HEK293 (cell line): Measurements from ENCODE around the gene TRAPPC3L.

Source experiments
- CTCF ChIA-PET: fragments of 350-600 bp; formaldehyde crosslinking; extraction: SDS; loops from one replicate; lab custom pipeline; 2021; ENCODE audit warnings: antibody characterized with exemption; lab: Yijun Ruan, JAX
- POLR2A ChIA-PET: fragments of 300-600 bp; formaldehyde crosslinking; extraction: SDS; loops from one replicate; lab custom pipeline; 2020; ENCODE audit warnings: antibody characterized with exemption, inconsistent platforms; lab: Yijun Ruan, JAX
- H3K27ac ChIP-seq: fragments of 200-500 bp; sonication (Bioruptor generic); 2 replicates; pipeline ENCODE4 v1.5.1; 2014; ENCODE audit warnings: low read depth, low read length, control low read depth, inconsistent platforms; ENCODE audit errors: extremely low read depth
- H3K36me3 ChIP-seq, 2 experiments: fragments of 200-500 bp in 1 of 2; sonication (Bioruptor generic) in 1 of 2; 1 replicate in 1 of 2; 2 replicates in 1 of 2; pipeline ENCODE4 v1.5.1; 2014 to 2017; ENCODE audit warnings: inconsistent platforms in 2 of 2, low read length in 2 of 2; ENCODE audit not compliant: control insufficient read depth in 2 of 2, insufficient read depth in 1 of 2
- H3K4me1 ChIP-seq: fragments of 200-500 bp; sonication (Bioruptor generic); 2 replicates; pipeline ENCODE4 v1.5.1; 2014; ENCODE audit warnings: mild to moderate bottlenecking, low read length, inconsistent platforms; ENCODE audit not compliant: control insufficient read depth, insufficient read depth
- H3K4me3 ChIP-seq: 2 replicates; pipeline ENCODE4 v1.5.1; 2011; ENCODE audit warnings: low read depth, mild to moderate bottlenecking, control low read depth, low read length, moderate library complexity
- H3K9me3 ChIP-seq: fragments of 200-500 bp; sonication (Bioruptor generic); 2 replicates; pipeline ENCODE4 v1.5.1; 2014; ENCODE audit warnings: low read depth, low read length, inconsistent platforms; ENCODE audit not compliant: control insufficient read depth, insufficient read depth
- IKZF3 ChIP-seq: fragments of 450-650 bp; IDR thresholded peaks from 2 replicates; pipeline ENCODE4 v1.5.0; 2018; ENCODE audit warnings: missing biosample characterization, mild to moderate bottlenecking, missing genetic modification characterization, moderate library complexity
- KLF10 ChIP-seq: fragments of 450-650 bp; IDR thresholded peaks from 2 replicates; pipeline ENCODE4 v1.5.1; 2018; ENCODE audit warnings: missing biosample characterization, mild to moderate bottlenecking, missing genetic modification characterization
- RBAK ChIP-seq: fragments of 450-650 bp; formaldehyde crosslinking; IDR thresholded peaks from 2 replicates; pipeline ENCODE4 v1.5.1; 2016; ENCODE audit warnings: missing biosample characterization, missing genetic modification characterization
- SALL2 ChIP-seq: fragments of 450-650 bp; formaldehyde crosslinking; IDR thresholded peaks from 2 replicates; pipeline ENCODE4 v1.5.0; 2017; ENCODE audit warnings: missing biosample characterization, mild to moderate bottlenecking, missing genetic modification characterization, borderline replicate concordance
- WT1 ChIP-seq: fragments of 450-650 bp; formaldehyde crosslinking; IDR thresholded peaks from 2 replicates; pipeline ENCODE4 v1.5.1; 2016; ENCODE audit warnings: missing biosample characterization, missing genetic modification characterization
- YY1 ChIP-seq: fragments of 450-650 bp; formaldehyde crosslinking; IDR thresholded peaks from 2 replicates; pipeline ENCODE4 v1.5.1; 2018; ENCODE audit warnings: missing biosample characterization, missing genetic modification characterization
- ZBTB21 ChIP-seq: fragments of 450-650 bp; formaldehyde crosslinking; IDR thresholded peaks from 2 replicates; pipeline ENCODE4 v1.5.1; 2017; ENCODE audit warnings: missing biosample characterization, missing genetic modification characterization
- ZBTB48 ChIP-seq: fragments of 450-650 bp; formaldehyde crosslinking; IDR thresholded peaks from 2 replicates; pipeline ENCODE4 v1.5.1; 2016; ENCODE audit warnings: missing biosample characterization, missing genetic modification characterization
- ZFP37 ChIP-seq: fragments of 450-650 bp; formaldehyde crosslinking; IDR thresholded peaks from 2 replicates; pipeline ENCODE4 v1.5.1; 2016; ENCODE audit warnings: missing biosample characterization, missing genetic modification characterization
- ZIC2 ChIP-seq: fragments of 450-650 bp; formaldehyde crosslinking; IDR thresholded peaks from 2 replicates; pipeline ENCODE4 v1.5.1; 2016; ENCODE audit warnings: missing biosample characterization, missing genetic modification characterization
- ZNF146 ChIP-seq: fragments of 450-650 bp; formaldehyde crosslinking; IDR thresholded peaks from 2 replicates; pipeline ENCODE4 v1.5.1; 2016; ENCODE audit warnings: missing biosample characterization, missing genetic modification characterization
- ZNF214 ChIP-seq: fragments of 450-650 bp; formaldehyde crosslinking; IDR thresholded peaks from 2 replicates; pipeline ENCODE4 v1.5.1; 2017; ENCODE audit warnings: missing biosample characterization, mild to moderate bottlenecking, missing genetic modification characterization, borderline replicate concordance
- ZNF280D ChIP-seq: fragments of 450-650 bp; formaldehyde crosslinking; IDR thresholded peaks from 2 replicates; pipeline ENCODE4 v1.5.1; 2016; ENCODE audit warnings: missing biosample characterization, missing genetic modification characterization
- ZNF335 ChIP-seq: fragments of 450-650 bp; formaldehyde crosslinking; conservative IDR thresholded peaks from 2 replicates; pipeline ENCODE4 v1.5.1; 2016; ENCODE audit warnings: missing biosample characterization, missing genetic modification characterization
- ZNF350 ChIP-seq: fragments of 450-650 bp; formaldehyde crosslinking; IDR thresholded peaks from 2 replicates; pipeline ENCODE4 v1.5.0; 2017; ENCODE audit warnings: missing biosample characterization, mild to moderate bottlenecking, missing genetic modification characterization
- ZNF354C ChIP-seq: fragments of 450-650 bp; formaldehyde crosslinking; IDR thresholded peaks from 2 replicates; pipeline ENCODE4 v1.5.1; 2016; ENCODE audit warnings: missing biosample characterization, missing genetic modification characterization, low read depth, borderline replicate concordance
- ZNF548 ChIP-seq: fragments of 450-650 bp; formaldehyde crosslinking; IDR thresholded peaks from 2 replicates; pipeline ENCODE4 v1.5.1; 2016; ENCODE audit warnings: missing biosample characterization, missing genetic modification characterization
- ZNF560 ChIP-seq: fragments of 450-650 bp; formaldehyde crosslinking; IDR thresholded peaks from 2 replicates; pipeline ENCODE4 v1.5.1; 2017; ENCODE audit warnings: missing biosample characterization, missing genetic modification characterization, borderline replicate concordance
- ZNF621 ChIP-seq: fragments of 450-650 bp; formaldehyde crosslinking; IDR thresholded peaks from 2 replicates; pipeline ENCODE4 v1.5.1; 2017; ENCODE audit warnings: missing biosample characterization, missing genetic modification characterization
- ZNF654 ChIP-seq: fragments of 450-650 bp; formaldehyde crosslinking; IDR thresholded peaks from 2 replicates; pipeline ENCODE4 v1.5.1; 2016; ENCODE audit warnings: low read depth, missing biosample characterization, missing genetic modification characterization
- TF ChIP-seq, protein P1 (sequence below): fragments of 450-650 bp; formaldehyde crosslinking; IDR thresholded peaks from 2 replicates; pipeline ENCODE4 v1.5.1; 2016; ENCODE audit warnings: missing biosample characterization, missing genetic modification characterization
- TF ChIP-seq, protein P2 (sequence below): fragments of 450-650 bp; formaldehyde crosslinking; IDR thresholded peaks from 2 replicates; pipeline ENCODE4 v1.5.1; 2017; ENCODE audit warnings: missing biosample characterization, mild to moderate bottlenecking, missing genetic modification characterization, moderate library complexity
- TF ChIP-seq, protein P3 (sequence below): fragments of 450-650 bp; formaldehyde crosslinking; IDR thresholded peaks from 2 replicates; pipeline ENCODE4 v1.5.1; 2017; ENCODE audit warnings: missing biosample characterization, missing genetic modification characterization

Gene TRAPPC3L

DNA sequence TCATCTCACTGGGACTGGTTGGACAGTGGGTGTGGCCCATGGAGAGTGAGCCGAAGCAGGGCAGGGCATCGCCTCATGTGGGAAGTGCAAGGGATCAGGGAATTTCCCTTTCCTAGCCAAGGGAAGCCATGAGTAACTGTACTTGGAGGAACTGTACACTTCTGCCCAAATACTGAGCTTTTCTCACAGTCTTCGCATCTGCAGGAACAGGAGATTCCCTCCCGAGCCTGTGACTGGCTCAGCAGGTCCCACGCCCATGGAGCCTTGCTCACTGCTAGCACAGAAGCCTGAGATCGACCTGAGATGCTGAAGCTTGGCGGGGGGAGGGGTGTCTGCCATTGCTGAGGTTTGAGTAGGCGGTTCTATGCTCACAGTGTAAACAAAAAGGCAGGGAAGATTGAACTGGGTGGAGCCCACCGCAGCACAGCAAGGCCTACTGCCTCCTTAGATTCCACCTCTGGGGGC lies 44.5 kb downstream of the TRAPPC3L start (continued):
- TF ChIP-seq ZIC2 (peak; percentile 54), ZNF548 (tag by site-specific recombination) (no peak), KLF10 (tag by site-specific recombination) (0 out of 2 replicates have a peak, but pooled peaks have one; percentile 40)

DNA sequence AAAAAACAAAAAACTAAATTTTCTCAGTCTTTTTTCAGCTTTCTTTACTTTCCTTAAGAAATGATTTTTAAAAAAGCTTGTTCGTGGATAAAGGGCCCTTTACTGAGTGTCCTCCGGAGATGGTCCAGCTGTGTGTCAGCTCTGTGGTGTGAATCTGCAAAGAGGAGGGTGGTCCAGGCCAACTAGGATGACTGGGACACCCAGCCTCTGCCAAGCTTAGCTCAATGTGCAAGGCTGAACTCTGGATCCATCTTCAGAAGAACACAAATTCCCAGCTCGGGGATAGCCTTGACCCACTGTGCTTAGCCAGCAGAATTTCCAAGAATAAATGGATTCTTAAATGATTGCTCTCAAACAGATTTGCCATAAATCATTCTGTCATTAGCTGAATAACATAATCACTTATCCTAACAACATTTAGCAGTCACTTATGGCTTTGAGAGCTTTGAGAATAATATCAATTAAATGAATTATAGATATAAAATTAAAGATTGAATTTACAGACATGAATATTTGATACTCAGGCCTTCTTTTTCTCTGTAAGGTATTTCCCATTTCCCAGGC lies 48.3 kb downstream of the TRAPPC3L start:
- TF ChIP-seq, protein P1, sequence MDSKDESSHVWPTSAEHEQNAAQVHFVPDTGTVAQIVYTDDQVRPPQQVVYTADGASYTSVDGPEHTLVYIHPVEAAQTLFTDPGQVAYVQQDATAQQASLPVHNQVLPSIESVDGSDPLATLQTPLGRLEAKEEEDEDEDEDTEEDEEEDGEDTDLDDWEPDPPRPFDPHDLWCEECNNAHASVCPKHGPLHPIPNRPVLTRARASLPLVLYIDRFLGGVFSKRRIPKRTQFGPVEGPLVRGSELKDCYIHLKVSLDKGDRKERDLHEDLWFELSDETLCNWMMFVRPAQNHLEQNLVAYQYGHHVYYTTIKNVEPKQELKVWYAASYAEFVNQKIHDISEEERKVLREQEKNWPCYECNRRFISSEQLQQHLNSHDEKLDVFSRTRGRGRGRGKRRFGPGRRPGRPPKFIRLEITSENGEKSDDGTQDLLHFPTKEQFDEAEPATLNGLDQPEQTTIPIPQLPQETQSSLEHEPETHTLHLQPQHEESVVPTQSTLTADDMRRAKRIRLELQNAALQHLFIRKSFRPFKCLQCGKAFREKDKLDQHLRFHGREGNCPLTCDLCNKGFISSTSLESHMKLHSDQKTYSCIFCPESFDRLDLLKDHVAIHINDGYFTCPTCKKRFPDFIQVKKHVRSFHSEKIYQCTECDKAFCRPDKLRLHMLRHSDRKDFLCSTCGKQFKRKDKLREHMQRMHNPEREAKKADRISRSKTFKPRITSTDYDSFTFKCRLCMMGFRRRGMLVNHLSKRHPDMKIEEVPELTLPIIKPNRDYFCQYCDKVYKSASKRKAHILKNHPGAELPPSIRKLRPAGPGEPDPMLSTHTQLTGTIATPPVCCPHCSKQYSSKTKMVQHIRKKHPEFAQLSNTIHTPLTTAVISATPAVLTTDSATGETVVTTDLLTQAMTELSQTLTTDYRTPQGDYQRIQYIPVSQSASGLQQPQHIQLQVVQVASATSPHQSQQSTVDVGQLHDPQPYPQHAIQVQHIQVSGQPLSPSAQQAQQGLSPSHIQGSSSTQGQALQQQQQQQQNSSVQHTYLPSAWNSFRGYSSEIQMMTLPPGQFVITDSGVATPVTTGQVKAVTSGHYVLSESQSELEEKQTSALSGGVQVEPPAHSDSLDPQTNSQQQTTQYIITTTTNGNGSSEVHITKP (tag by site-specific recombination) = no peak
- TF ChIP-seq YY1 (tag by site-specific recombination) (no peak), ZNF214 (no peak), SALL2 (tag by site-specific recombination) (no peak), ZNF335 (no peak), ZNF621 (tag by site-specific recombination) (no peak), ZBTB48 (tag by site-specific recombination) (no peak), ZBTB21 (tag by site-specific recombination) (no peak), ZNF560 (tag by site-specific recombination) (no peak), IKZF3 (tag by site-specific recombination) (no peak), ZNF350 (no peak), WT1 (tag by site-specific recombination) (no peak), ZNF354C (tag by site-specific recombination) (no peak), ZNF280D (tag by site-specific recombination) (no peak), ZFP37 (tag by site-specific recombination) (no peak), ZNF146 (no peak), RBAK (tag by site-specific recombination) (no peak), ZNF654 (tag by site-specific recombination) (no peak)
- TF ChIP-seq, protein P2, sequence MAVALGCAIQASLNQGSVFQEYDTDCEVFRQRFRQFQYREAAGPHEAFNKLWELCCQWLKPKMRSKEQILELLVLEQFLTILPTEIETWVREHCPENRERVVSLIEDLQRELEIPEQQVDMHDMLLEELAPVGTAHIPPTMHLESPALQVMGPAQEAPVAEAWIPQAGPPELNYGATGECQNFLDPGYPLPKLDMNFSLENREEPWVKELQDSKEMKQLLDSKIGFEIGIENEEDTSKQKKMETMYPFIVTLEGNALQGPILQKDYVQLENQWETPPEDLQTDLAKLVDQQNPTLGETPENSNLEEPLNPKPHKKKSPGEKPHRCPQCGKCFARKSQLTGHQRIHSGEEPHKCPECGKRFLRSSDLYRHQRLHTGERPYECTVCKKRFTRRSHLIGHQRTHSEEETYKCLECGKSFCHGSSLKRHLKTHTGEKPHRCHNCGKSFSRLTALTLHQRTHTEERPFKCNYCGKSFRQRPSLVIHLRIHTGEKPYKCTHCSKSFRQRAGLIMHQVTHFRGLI (tag by site-specific recombination) = no peak
- TF ChIP-seq, protein P3, sequence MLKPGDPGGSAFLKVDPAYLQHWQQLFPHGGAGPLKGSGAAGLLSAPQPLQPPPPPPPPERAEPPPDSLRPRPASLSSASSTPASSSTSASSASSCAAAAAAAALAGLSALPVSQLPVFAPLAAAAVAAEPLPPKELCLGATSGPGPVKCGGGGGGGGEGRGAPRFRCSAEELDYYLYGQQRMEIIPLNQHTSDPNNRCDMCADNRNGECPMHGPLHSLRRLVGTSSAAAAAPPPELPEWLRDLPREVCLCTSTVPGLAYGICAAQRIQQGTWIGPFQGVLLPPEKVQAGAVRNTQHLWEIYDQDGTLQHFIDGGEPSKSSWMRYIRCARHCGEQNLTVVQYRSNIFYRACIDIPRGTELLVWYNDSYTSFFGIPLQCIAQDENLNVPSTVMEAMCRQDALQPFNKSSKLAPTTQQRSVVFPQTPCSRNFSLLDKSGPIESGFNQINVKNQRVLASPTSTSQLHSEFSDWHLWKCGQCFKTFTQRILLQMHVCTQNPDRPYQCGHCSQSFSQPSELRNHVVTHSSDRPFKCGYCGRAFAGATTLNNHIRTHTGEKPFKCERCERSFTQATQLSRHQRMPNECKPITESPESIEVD = no peak
- TF ChIP-seq, all 188 proteins: peak for 0
- Histone ChIP-seq H3K9me3 (no peaks in the 10 kb centered on the region), H3K4me1 (no peaks in the 10 kb centered on the region; the same call in 1 of the 2 replicates), H3K4me3 (no peak overlapping the region), H3K27ac (no peak overlapping the region), H3K36me3 (no peaks in the 10 kb centered on the region)
- ChIA-PET POLR2A (interaction anchor here (0.6 kb wide), 1 partner anchor 244 kb away, joined by 3 read pairs; the partner anchor contains the start of gene TSPYL4), CTCF (interaction anchor here (0.7 to 3.5 kb wide), 7 partner anchors 14 to 229 kb away, joined by 3 to 20 read pairs (median 3); partner anchors contain the start of gene CALHM5)
